ENCODE results near the gene FOXI1. TPM values are rescaled to one million over a fixed set of nuclear protein-coding genes. Genes with fewer than 3 reads are reported as not detected.

The FOXI1 gene
- total and polyA plus RNA-seq, 8 donors = 0.09 to 1.8 (median 0.38) TPM; not detected in 3

- TF ChIP-seq, protein P1, sequence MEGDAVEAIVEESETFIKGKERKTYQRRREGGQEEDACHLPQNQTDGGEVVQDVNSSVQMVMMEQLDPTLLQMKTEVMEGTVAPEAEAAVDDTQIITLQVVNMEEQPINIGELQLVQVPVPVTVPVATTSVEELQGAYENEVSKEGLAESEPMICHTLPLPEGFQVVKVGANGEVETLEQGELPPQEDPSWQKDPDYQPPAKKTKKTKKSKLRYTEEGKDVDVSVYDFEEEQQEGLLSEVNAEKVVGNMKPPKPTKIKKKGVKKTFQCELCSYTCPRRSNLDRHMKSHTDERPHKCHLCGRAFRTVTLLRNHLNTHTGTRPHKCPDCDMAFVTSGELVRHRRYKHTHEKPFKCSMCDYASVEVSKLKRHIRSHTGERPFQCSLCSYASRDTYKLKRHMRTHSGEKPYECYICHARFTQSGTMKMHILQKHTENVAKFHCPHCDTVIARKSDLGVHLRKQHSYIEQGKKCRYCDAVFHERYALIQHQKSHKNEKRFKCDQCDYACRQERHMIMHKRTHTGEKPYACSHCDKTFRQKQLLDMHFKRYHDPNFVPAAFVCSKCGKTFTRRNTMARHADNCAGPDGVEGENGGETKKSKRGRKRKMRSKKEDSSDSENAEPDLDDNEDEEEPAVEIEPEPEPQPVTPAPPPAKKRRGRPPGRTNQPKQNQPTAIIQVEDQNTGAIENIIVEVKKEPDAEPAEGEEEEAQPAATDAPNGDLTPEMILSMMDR (IDR thresholded peaks at IDR 0.05) = no peak
- Histone ChIP-seq H3K4me1 (no peaks in the 10 kb centered on the region), H3K4me3 (no peak overlapping the region), H3K36me3 (no peaks in the 10 kb centered on the region), H3K9me3 (no peaks in the 10 kb centered on the region), H3K27ac (no peak overlapping the region), H3K27me3 (no peaks in the 10 kb centered on the region)
- FAIRE-seq (no peak), DNase-seq (no peak), ATAC-seq (no peak)
- 59 to 75% methylated on average over 4 of the region's 4 CpGs for WGBS, 2 donors
- intact Hi-C loops (cut with DNase I) = no loop called here
These were observed 26.7 kb downstream of the FOXI1 start for GRCh38 chr5:170132269-170132975.

DNA sequence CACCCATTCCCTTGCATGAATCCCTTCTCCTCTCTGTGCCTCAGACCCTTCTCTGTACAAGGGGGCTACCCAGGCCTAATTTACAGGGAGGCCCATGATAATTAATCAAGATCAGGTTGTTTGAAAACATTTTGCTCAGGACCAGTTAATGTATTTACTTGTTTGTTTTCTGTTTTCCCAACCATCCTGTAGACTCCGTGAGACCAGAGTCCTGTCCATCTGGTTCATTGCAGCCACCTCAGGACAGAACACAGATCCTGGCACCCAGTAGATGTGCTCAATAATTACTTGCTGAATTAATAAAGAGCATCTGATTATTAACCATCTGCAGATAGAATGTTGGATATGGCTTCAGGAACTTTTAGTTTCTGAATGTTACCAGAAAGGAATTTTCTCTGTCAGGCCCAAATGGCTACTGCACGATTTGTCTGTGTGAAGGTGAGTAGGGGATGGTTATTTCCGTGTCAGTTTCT lies 27.3 kb downstream of the FOXI1 start:
- no peak overlapping the region for H3K4me3 ChIP-seq
- no peak overlapping the region for H3K27ac ChIP-seq
- H3K9me3 ChIP-seq = no peaks in the 10 kb centered on the region
- intact Hi-C loops (cut with DNase I) = no loop called here
- no peaks in the 10 kb centered on the region for H3K27me3 ChIP-seq
- ATAC-seq (no peak), FAIRE-seq (no peak), DNase-seq (no peak)
- H3K4me1 ChIP-seq = no peaks in the 10 kb centered on the region
- TF ChIP-seq, protein P1 (IDR thresholded peaks at IDR 0.05) = no peak
- no peaks in the 10 kb centered on the region for H3K36me3 ChIP-seq
- WGBS, 2 donors = 56 to 65% methylated on average over 3 of the region's 3 CpGs

- Histone ChIP-seq H3K4me1 (no peaks in the 10 kb centered on the region), H3K27ac (no peak overlapping the region), H3K27me3 (no peaks in the 10 kb centered on the region), H3K9me3 (no peaks in the 10 kb centered on the region), H3K4me3 (no peak overlapping the region), H3K36me3 (no peaks in the 10 kb centered on the region)
- ATAC-seq (no peak), FAIRE-seq (no peak), DNase-seq (no peak)
- intact Hi-C loops (cut with DNase I) = no loop called here
- 47 to 53% methylated on average over 4 of the region's 4 CpGs for WGBS, 2 donors
- TF ChIP-seq, protein P1 (IDR thresholded peaks at IDR 0.05) = no peak
These were observed 30.2 kb downstream of the FOXI1 start for GRCh38 chr5:170135796-170136490.

DNA sequence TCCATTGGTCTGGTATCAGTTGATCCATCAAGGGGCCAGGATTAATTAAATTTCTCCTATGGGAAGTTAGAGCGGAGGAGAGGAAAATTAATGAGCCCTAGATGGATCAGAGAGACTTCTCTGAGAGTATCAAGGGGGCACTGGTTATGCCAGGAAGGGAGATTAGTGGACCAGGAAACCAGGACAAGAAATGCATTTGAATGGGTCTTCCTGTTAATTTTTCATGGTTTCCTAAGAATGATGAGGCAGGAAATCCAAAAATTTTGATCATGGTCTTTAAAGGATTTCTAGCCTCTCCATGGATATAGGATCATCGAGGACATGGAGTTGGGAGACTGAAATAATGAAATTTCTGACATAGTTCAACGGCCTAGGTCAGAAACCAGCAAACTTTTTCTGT lies 30.8 kb downstream of the FOXI1 start:
- Histone ChIP-seq H3K9me3 (no peaks in the 10 kb centered on the region), H3K4me1 (no peaks in the 10 kb centered on the region), H3K4me3 (no peak overlapping the region), H3K27ac (no peak overlapping the region), H3K27me3 (no peaks in the 10 kb centered on the region), H3K36me3 (no peaks in the 10 kb centered on the region)
- WGBS, 2 donors = 65 to 68% methylated on average over 3 of the region's 3 CpGs
- intact Hi-C loops (cut with DNase I) = no loop called here
- no peak for FAIRE-seq
- ATAC-seq = no peak
- DNase-seq = no peak
- TF ChIP-seq, protein P1 (IDR thresholded peaks at IDR 0.05) = no peak
